Lung (tissue), 12 donors: ENCODE results near the gene MYLK. TPM values are rescaled to one million over a fixed set of nuclear protein-coding genes. Genes with fewer than 3 reads are reported as not detected.

Source experiments
- ATAC-seq: fragments of 200-7000 bp; cut with Tn5 transposase; one replicate; pipeline ENCODE4 v1.9.1; 2020; ENCODE audit warnings: moderate number of reproducible peaks; ENCODE audit not compliant: insufficient read depth, low FRiP score
- DNase-seq, 3 donors: peaks; one replicate each; pipeline ENCODE4 v3.0.0-alpha.2; 2013 to 2017
- H3K27ac ChIP-seq, 2 donors: one replicate each; pipeline ENCODE4 v1.5.1; 2013; ENCODE audit warnings: mild to moderate bottlenecking in 2 of 2, moderate library complexity in 2 of 2, control low read depth in 1 of 2, inconsistent platforms in 1 of 2, low read depth in 1 of 2, low read length in 1 of 2
- H3K27me3 ChIP-seq, 3 donors: one replicate each; pipeline ENCODE4 v1.5.1; 2013; ENCODE audit warnings: low read length in 2 of 3; ENCODE audit not compliant: control insufficient read depth in 3 of 3, insufficient read depth in 3 of 3
- H3K36me3 ChIP-seq, 4 donors: one replicate each; pipeline ENCODE4 v1.5.1; 2013; ENCODE audit warnings: low read length in 4 of 4, mild to moderate bottlenecking in 1 of 4, moderate library complexity in 1 of 4; ENCODE audit not compliant: control insufficient read depth in 4 of 4, insufficient read depth in 4 of 4
- H3K4me1 ChIP-seq, 5 donors: one replicate each; pipeline ENCODE4 v1.5.1; 2013; ENCODE audit warnings: low read length in 5 of 5, mild to moderate bottlenecking in 2 of 5, moderate library complexity in 1 of 5; ENCODE audit not compliant: control insufficient read depth in 5 of 5, insufficient read depth in 5 of 5
- H3K4me3 ChIP-seq: one replicate; pipeline ENCODE4 v1.5.1; 2013; ENCODE audit warnings: mild to moderate bottlenecking, control low read depth, moderate library complexity
- H3K9ac ChIP-seq, 2 donors: one replicate each; pipeline ENCODE4 v1.5.1; 2013; ENCODE audit warnings: low read length in 2 of 2, control low read depth in 1 of 2; ENCODE audit not compliant: insufficient read depth in 1 of 2
- H3K9me3 ChIP-seq, 4 donors: one replicate each; pipeline ENCODE4 v1.5.1; 2013; ENCODE audit warnings: low read length in 3 of 4, mild to moderate bottlenecking in 1 of 4, moderate library complexity in 1 of 4; ENCODE audit not compliant: control insufficient read depth in 4 of 4, insufficient read depth in 3 of 4
- WGBS, 2 donors: extraction: QIAGEN DNeasy Blood & Tissue Kit; methylation state at CpG; one replicate each; pipeline ENCODE4 v1.1.7; 2013; 5-methylcytosine and 5-hydroxymethylcytosine counted together
- polyA plus RNA-seq, 2 donors: library from polyadenylated mRNA; stranded (reverse); fragments of 200-250 nt; gene quantifications; one replicate each; pipeline ENCODE4 v1.2.1, GENCODE V29; 2013
- total RNA-seq, 2 donors: library from RNA; depleted of rRNA in 1 of 2; stranded (reverse); fragments of >200 nt in 1 of 2; gene quantifications; one replicate each; pipeline ENCODE4 v1.2.1, GENCODE V29; 2014 to 2021
- TF ChIP-seq, protein P1 (sequence below): IDR thresholded peaks from 2 replicates; pipeline ENCODE4 v1.5.1; 2012; ENCODE audit warnings: mild to moderate bottlenecking; ENCODE audit errors: control extremely low read depth, extremely low read depth
- donor health status: control.
- donor health status: control.
- donor health status: Bipolar disorder and iron deficiency.
- donor health status: healthy.
- donor health status: DM: yes; HTN: yes; CAD: no.

The MYLK gene
- total and polyA plus RNA-seq, 4 donors = 23.3 to 324 (median 112) TPM

GRCh38 chr3:123576122-123576521 lies 308.0 kb downstream of the MYLK start:
- DNase-seq (no peak), ATAC-seq (no peak)
- TF ChIP-seq, protein P1, sequence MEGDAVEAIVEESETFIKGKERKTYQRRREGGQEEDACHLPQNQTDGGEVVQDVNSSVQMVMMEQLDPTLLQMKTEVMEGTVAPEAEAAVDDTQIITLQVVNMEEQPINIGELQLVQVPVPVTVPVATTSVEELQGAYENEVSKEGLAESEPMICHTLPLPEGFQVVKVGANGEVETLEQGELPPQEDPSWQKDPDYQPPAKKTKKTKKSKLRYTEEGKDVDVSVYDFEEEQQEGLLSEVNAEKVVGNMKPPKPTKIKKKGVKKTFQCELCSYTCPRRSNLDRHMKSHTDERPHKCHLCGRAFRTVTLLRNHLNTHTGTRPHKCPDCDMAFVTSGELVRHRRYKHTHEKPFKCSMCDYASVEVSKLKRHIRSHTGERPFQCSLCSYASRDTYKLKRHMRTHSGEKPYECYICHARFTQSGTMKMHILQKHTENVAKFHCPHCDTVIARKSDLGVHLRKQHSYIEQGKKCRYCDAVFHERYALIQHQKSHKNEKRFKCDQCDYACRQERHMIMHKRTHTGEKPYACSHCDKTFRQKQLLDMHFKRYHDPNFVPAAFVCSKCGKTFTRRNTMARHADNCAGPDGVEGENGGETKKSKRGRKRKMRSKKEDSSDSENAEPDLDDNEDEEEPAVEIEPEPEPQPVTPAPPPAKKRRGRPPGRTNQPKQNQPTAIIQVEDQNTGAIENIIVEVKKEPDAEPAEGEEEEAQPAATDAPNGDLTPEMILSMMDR = no peak
- H3K36me3 ChIP-seq = peaks cover 3 to 14% (median 6%) of the 10 kb centered on the region in 4 donors
- WGBS, 2 donors = 79% methylated on average over 3 of the region's 3 CpGs
- no peaks in the 10 kb centered on the region for H3K4me1 ChIP-seq
- no peaks in the 10 kb centered on the region for H3K27me3 ChIP-seq
- no peak overlapping the region for H3K27ac ChIP-seq
- no peak overlapping the region for H3K4me3 ChIP-seq
- no peaks in the 10 kb centered on the region for H3K9me3 ChIP-seq
- no peak overlapping the region for H3K9ac ChIP-seq

DNA sequence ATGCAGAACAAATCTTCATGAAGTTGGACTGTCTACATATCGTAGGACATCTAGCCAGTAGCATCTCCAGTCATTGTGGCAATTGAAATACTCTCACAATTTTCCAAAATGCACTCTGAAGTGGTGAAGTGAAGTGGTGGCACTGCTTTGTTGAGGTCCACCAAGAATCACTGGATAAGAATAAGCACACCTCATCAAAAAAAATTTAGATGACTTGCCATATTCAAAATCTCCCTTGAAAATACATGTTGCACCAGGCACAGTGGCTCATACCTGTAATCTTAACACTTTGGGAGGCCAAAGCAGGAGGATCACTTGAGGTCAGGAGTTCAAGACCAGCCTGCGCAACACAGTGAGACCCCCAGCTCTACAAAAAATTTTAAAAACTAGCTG lies 312.2 kb downstream of the MYLK start:
- peaks cover 0 to 10% (median 0%) of the 10 kb centered on the region in 5 donors for H3K4me1 ChIP-seq
- no peaks in the 10 kb centered on the region for H3K9me3 ChIP-seq
- no peak overlapping the region for H3K27ac ChIP-seq
- H3K27me3 ChIP-seq = no peaks in the 10 kb centered on the region
- H3K36me3 ChIP-seq = peaks cover 3 to 6% (median 4%) of the 10 kb centered on the region in 4 donors
- 81 to 94% methylated on average over 2 of the region's 2 CpGs for WGBS, 2 donors
- H3K4me3 ChIP-seq = no peak overlapping the region
- DNase-seq (no peak), ATAC-seq (no peak)
- TF ChIP-seq, protein P1 = no peak
- H3K9ac ChIP-seq = no peak overlapping the region

- 61 to 69% methylated on average over 4 of the region's 4 CpGs for WGBS, 2 donors
- Histone ChIP-seq H3K4me3 (no peak overlapping the region), H3K36me3 (peaks cover 3 to 7% (median 5%) of the 10 kb centered on the region in 4 donors), H3K9me3 (no peaks in the 10 kb centered on the region), H3K4me1 (peaks cover 0 to 10% (median 0%) of the 10 kb centered on the region in 5 donors), H3K9ac (no peak overlapping the region), H3K27ac (no peak overlapping the region), H3K27me3 (no peaks in the 10 kb centered on the region)
- ATAC-seq (no peak), DNase-seq (no peak)
- TF ChIP-seq, protein P1 = no peak
Measured at GRCh38 chr3:123571264-123571972, 312.7 kb downstream of the MYLK start.
